ENCODE results near the gene ARF3.

The ARF3 gene

GRCh38 chr12:48982397-48983080, 25.3 kb upstream of the ARF3 start:
- H3K79me2 ChIP-seq (ENCODE audit: insufficient read depth, low read depth) = no peaks in the 10 kb centered on the region
- H4K20me1 ChIP-seq (ENCODE audit: insufficient read depth) = no peaks in the 10 kb centered on the region
- no peak overlapping the region for H3K4me2 ChIP-seq
- H2AFZ ChIP-seq (ENCODE audit: low read depth) = no peak overlapping the region
- no peak overlapping the region for H3K4me3 ChIP-seq (IDR thresholded peaks at IDR 0.05; ENCODE audit: insufficient read depth, low read depth, low read length)
- no peak for TF ChIP-seq CTCF (conservative IDR thresholded peaks at IDR 0.05; ENCODE audit: low read depth, low read length)
- H3K9ac ChIP-seq = no peak overlapping the region
- no peak overlapping the region for H3K27ac ChIP-seq
- H3K4me1 ChIP-seq (ENCODE audit: low read depth, poor library complexity, severe bottlenecking) = peaks cover 24% of the 10 kb centered on the region
- peaks cover 55% of the 10 kb centered on the region for H3K27me3 ChIP-seq (ENCODE audit: insufficient read depth, low read depth)
- H3K36me3 ChIP-seq (ENCODE audit: insufficient read depth) = no peaks in the 10 kb centered on the region

GRCh38 chr12:48981757-48982157, 24.5 kb upstream of the ARF3 start:
- no peak overlapping the region for H3K4me3 ChIP-seq (IDR thresholded peaks at IDR 0.05; ENCODE audit: insufficient read depth, low read depth, low read length)
- H4K20me1 ChIP-seq (ENCODE audit: insufficient read depth) = no peaks in the 10 kb centered on the region
- H3K27ac ChIP-seq = no peak overlapping the region
- no peak overlapping the region for H3K4me2 ChIP-seq
- TF ChIP-seq CTCF (conservative IDR thresholded peaks at IDR 0.05; ENCODE audit: low read depth, low read length) = no peak
- H3K79me2 ChIP-seq (ENCODE audit: insufficient read depth, low read depth) = no peaks in the 10 kb centered on the region
- H3K36me3 ChIP-seq (ENCODE audit: insufficient read depth) = no peaks in the 10 kb centered on the region
- H3K27me3 ChIP-seq (ENCODE audit: insufficient read depth, low read depth) = peaks cover 55% of the 10 kb centered on the region
- H3K4me1 ChIP-seq (ENCODE audit: low read depth, poor library complexity, severe bottlenecking) = peaks cover 27% of the 10 kb centered on the region
- no peak overlapping the region for H2AFZ ChIP-seq (ENCODE audit: low read depth)
- H3K9ac ChIP-seq = no peak overlapping the region

GRCh38 chr12:48980953-48981756, 23.9 kb upstream of the ARF3 start:
- Histone ChIP-seq H3K79me2 (ENCODE audit: insufficient read depth, low read depth) (no peaks in the 10 kb centered on the region), H3K36me3 (ENCODE audit: insufficient read depth) (no peaks in the 10 kb centered on the region), H3K4me1 (ENCODE audit: low read depth, poor library complexity, severe bottlenecking) (peaks cover 27% of the 10 kb centered on the region), H4K20me1 (ENCODE audit: insufficient read depth) (no peaks in the 10 kb centered on the region), H3K4me2 (no peak overlapping the region), H3K27ac (no peak overlapping the region), H3K4me3 (IDR thresholded peaks at IDR 0.05; ENCODE audit: insufficient read depth, low read depth, low read length) (no peak overlapping the region), H3K27me3 (ENCODE audit: insufficient read depth, low read depth) (peaks cover 55% of the 10 kb centered on the region), H2AFZ (ENCODE audit: low read depth) (no peak overlapping the region), H3K9ac (no peak overlapping the region)
- no peak for TF ChIP-seq CTCF (conservative IDR thresholded peaks at IDR 0.05; ENCODE audit: low read depth, low read length)

GRCh38 chr12:48980389-48980952, 23.2 kb upstream of the ARF3 start:
- H2AFZ ChIP-seq (ENCODE audit: low read depth) = peak overlapping the region; percentile 87; the same call in 1 of the 2 replicates
- H3K36me3 ChIP-seq (ENCODE audit: insufficient read depth) = no peaks in the 10 kb centered on the region
- H3K27ac ChIP-seq = no peak overlapping the region
- H3K4me1 ChIP-seq (ENCODE audit: low read depth, poor library complexity, severe bottlenecking) = peaks cover 27% of the 10 kb centered on the region
- H4K20me1 ChIP-seq (ENCODE audit: insufficient read depth) = no peaks in the 10 kb centered on the region
- TF ChIP-seq CTCF (conservative IDR thresholded peaks at IDR 0.05; ENCODE audit: low read depth, low read length) = no peak
- no peak overlapping the region for H3K4me3 ChIP-seq (IDR thresholded peaks at IDR 0.05; ENCODE audit: insufficient read depth, low read depth, low read length)
- H3K27me3 ChIP-seq (ENCODE audit: insufficient read depth, low read depth) = peaks cover 55% of the 10 kb centered on the region
- H3K4me2 ChIP-seq = peak overlapping the region; percentile 51; the same call in 1 of the 2 replicates
- no peaks in the 10 kb centered on the region for H3K79me2 ChIP-seq (ENCODE audit: insufficient read depth, low read depth)
- no peak overlapping the region for H3K9ac ChIP-seq

Data from KMS-11 (cell line).